HG02642 (cell line): ENCODE measurements around the gene MYO16.
A peak's percentile ranks its signal among the peaks of the same experiment; 100 is the strongest.

Experiments
- ATAC-seq: cut with Tn5 transposase; IDR thresholded peaks from one replicate; pipeline ENCODE4 v1.9.1; 2021; ENCODE audit warnings: mild to moderate bottlenecking; ENCODE audit not compliant: unreplicated experiment, poor library complexity

The MYO16 gene

GRCh38 chr13:109140054-109140453, 510.6 kb downstream of the MYO16 start:
- no peak for ATAC-seq

- ATAC-seq: no peak
These were observed 511.3 kb downstream of the MYO16 start for GRCh38 chr13:109140479-109141349.

GRCh38 chr13:109141706-109142105, 512.3 kb downstream of the MYO16 start:
- no peak for ATAC-seq

- peak; percentile 10 for ATAC-seq
These were observed 515.5 kb downstream of the MYO16 start for GRCh38 chr13:109144693-109145437.

- peak; percentile 91 for ATAC-seq
These were observed 516.2 kb downstream of the MYO16 start for GRCh38 chr13:109145631-109146030.

- no peak for ATAC-seq
These were observed 517.0 kb downstream of the MYO16 start for GRCh38 chr13:109146393-109146792.

GRCh38 chr13:109146912-109147647, 517.7 kb downstream of the MYO16 start:
- ATAC-seq: no peak

GRCh38 chr13:109148243-109148642, 518.8 kb downstream of the MYO16 start:
- no peak for ATAC-seq

- no peak for ATAC-seq
These were observed 521.3 kb downstream of the MYO16 start for GRCh38 chr13:109150696-109151095.

- no peak for ATAC-seq
These were observed 521.8 kb downstream of the MYO16 start for GRCh38 chr13:109151255-109151654.

GRCh38 chr13:109151696-109152095, 522.3 kb downstream of the MYO16 start:
- ATAC-seq: no peak

- no peak for ATAC-seq
These were observed 523.0 kb downstream of the MYO16 start for GRCh38 chr13:109152311-109152820.

GRCh38 chr13:109152941-109153340, 523.5 kb downstream of the MYO16 start:
- no peak for ATAC-seq

GRCh38 chr13:109154146-109154545, 524.7 kb downstream of the MYO16 start:
- no peak for ATAC-seq

GRCh38 chr13:109154546-109154945, 525.1 kb downstream of the MYO16 start:
- no peak for ATAC-seq

GRCh38 chr13:109154966-109155761, 525.8 kb downstream of the MYO16 start:
- ATAC-seq: no peak

GRCh38 chr13:109156181-109156935, 526.9 kb downstream of the MYO16 start:
- ATAC-seq: no peak

GRCh38 chr13:109157275-109157674, 527.9 kb downstream of the MYO16 start:
- no peak for ATAC-seq

- no peak for ATAC-seq
These were observed 529.0 kb downstream of the MYO16 start for GRCh38 chr13:109158383-109158782.
